Activated T-helper 2 cell treated with anti-CD3 and anti-CD28 coated beads, Interferon-gamma antibody, Interleukin-2, Interleukin-4, amounts not matched to agents 10 μg/mL and 5 μg/mL and 100 μg/mL, durations not matched to agents 14 hours and 24 hours and 36 hours (primary cell): Measurements from ENCODE around the gene PCBP3. TPM values are rescaled to one million over a fixed set of nuclear protein-coding genes. Genes with fewer than 3 reads are reported as not detected.
"Not testable (repeated sequence)": the region's sequence is repeated elsewhere in the genome, so short reads cannot be mapped to it uniquely, and the experiment has no call there.

Experiments
- DNase-seq: peaks from one replicate; pipeline ENCODE4 v3.0.0; 2021; ENCODE audit warnings: low spot score
- H3K27ac Mint-ChIP-seq: one replicate; pipeline ENCODE4 v1.8.0; 2021; ENCODE audit warnings: mixed read lengths
- H3K27me3 Mint-ChIP-seq: one replicate; pipeline ENCODE4 v1.8.0; 2021; ENCODE audit warnings: low read depth, mixed read lengths
- H3K36me3 Mint-ChIP-seq: one replicate; pipeline ENCODE4 v1.8.0; 2021; ENCODE audit warnings: low read depth, mixed read lengths
- H3K4me1 Mint-ChIP-seq: one replicate; pipeline ENCODE4 v1.8.0; 2021; ENCODE audit warnings: low read depth, mixed read lengths
- H3K4me3 Mint-ChIP-seq: one replicate; pipeline ENCODE4 v1.8.0; 2021; ENCODE audit warnings: low read depth, mild to moderate bottlenecking, moderate library complexity, mixed read lengths
- H3K9me3 Mint-ChIP-seq: one replicate; pipeline ENCODE4 v1.8.0; 2021; ENCODE audit warnings: mixed read lengths
- intact Hi-C: fragments of 100-400 bp; cut with micrococcal nuclease; formaldehyde crosslinking; loops from one replicate; pipeline ENCODE4 v1.15.1; 2023
- total RNA-seq: library from RNA; stranded (reverse); gene quantifications from 2 replicates; pipeline ENCODE4 v1.2.3, GENCODE V29; 2022

The PCBP3 gene
- total RNA-seq, 1 donor from 2014 or later = 6.9 TPM

- Mint-ChIP-seq H3K36me3 (no peaks in the 10 kb centered on the region), H3K4me1 (peaks cover 10% of the 10 kb centered on the region), H3K27me3 (peaks cover 30% of the 10 kb centered on the region), H3K27ac (no peak overlapping the region), H3K9me3 (no peaks in the 10 kb centered on the region), H3K4me3 (no peak overlapping the region)
- intact Hi-C loops = loop anchor here (10.0 kb wide), 1 partner anchor 350 kb away; the partner anchor contains the start of genes C21orf58 and PCNT
- DNase-seq = no peak
These were observed 331.6 kb downstream of the PCBP3 start for GRCh38 chr21:45975020-45975666.

DNA sequence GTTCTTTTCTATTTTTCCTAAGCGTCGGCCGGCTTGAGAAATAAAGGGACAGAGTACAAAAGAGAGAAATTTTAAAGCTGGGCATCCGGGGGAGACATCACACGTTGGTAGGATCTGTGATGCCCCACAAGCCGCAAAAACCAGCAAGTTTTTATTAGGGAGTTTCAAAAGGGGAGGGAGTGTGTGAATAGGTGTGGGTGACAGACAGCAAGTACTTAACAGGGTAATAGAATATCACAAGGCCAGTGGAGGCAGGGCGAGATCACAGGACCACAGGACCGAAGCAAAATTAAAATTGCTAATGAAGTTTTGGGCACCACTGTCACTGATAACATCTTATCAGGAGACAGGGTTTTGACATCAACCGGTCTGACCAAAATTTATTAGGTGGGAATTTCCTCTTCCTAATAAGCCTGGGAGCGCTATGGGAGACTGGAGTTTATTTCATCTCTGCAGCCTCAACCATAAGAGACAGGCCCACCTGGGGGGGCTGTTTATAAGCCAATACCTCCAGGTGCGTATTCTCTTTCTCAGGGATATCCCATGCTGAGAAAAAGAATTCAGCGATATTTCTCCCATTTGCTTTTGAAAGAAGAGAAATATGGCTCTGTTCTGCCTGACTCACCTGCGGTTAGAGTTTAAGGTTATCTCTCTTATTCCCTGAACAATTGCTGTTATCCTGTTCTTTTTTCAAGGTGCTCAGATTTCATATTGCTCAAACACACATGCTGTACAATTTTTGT, 332.3 kb downstream of the PCBP3 start:
- not testable (repeated sequence) for H3K4me3 Mint-ChIP-seq, H3K4me1 Mint-ChIP-seq, H3K36me3 Mint-ChIP-seq, DNase-seq, H3K27ac Mint-ChIP-seq, H3K9me3 Mint-ChIP-seq
- peaks cover 30% of the 10 kb centered on the region for H3K27me3 Mint-ChIP-seq
- intact Hi-C loops = loop anchor here (10.0 kb wide), 1 partner anchor 349 kb away; the partner anchor contains the start of genes C21orf58 and PCNT

- intact Hi-C loops = loop anchor here (10.0 kb wide), 1 partner anchor 348 kb away; the partner anchor contains the start of genes C21orf58 and PCNT
- H3K9me3 Mint-ChIP-seq = no peaks in the 10 kb centered on the region
- no peak for DNase-seq
- H3K4me1 Mint-ChIP-seq = peaks cover 10% of the 10 kb centered on the region
- H3K4me3 Mint-ChIP-seq = no peak overlapping the region
- peaks cover 28% of the 10 kb centered on the region for H3K27me3 Mint-ChIP-seq
- H3K27ac Mint-ChIP-seq = no peak overlapping the region
- no peaks in the 10 kb centered on the region for H3K36me3 Mint-ChIP-seq
These were observed 333.3 kb downstream of the PCBP3 start for GRCh38 chr21:45976701-45977311.

- no peak for DNase-seq
- Mint-ChIP-seq H3K36me3 (no peaks in the 10 kb centered on the region), H3K27ac (no peak overlapping the region), H3K9me3 (no peaks in the 10 kb centered on the region), H3K4me1 (peaks cover 10% of the 10 kb centered on the region), H3K27me3 (peaks cover 29% of the 10 kb centered on the region), H3K4me3 (no peak overlapping the region)
- intact Hi-C loops = loop anchor here (10.0 kb wide), 1 partner anchor 347 kb away; the partner anchor contains the start of genes C21orf58 and PCNT
These were observed 333.9 kb downstream of the PCBP3 start for GRCh38 chr21:45977396-45977795.

GRCh38 chr21:45979141-45979631, 335.7 kb downstream of the PCBP3 start:
- H3K27ac Mint-ChIP-seq = no peak overlapping the region
- H3K27me3 Mint-ChIP-seq = peaks cover 29% of the 10 kb centered on the region
- no peaks in the 10 kb centered on the region for H3K9me3 Mint-ChIP-seq
- peaks cover 8% of the 10 kb centered on the region for H3K4me1 Mint-ChIP-seq
- intact Hi-C loops = loop anchor here (10.0 kb wide), 1 partner anchor 346 kb away; the partner anchor contains the start of genes C21orf58 and PCNT
- H3K4me3 Mint-ChIP-seq = no peak overlapping the region
- no peak for DNase-seq
- no peaks in the 10 kb centered on the region for H3K36me3 Mint-ChIP-seq

DNA sequence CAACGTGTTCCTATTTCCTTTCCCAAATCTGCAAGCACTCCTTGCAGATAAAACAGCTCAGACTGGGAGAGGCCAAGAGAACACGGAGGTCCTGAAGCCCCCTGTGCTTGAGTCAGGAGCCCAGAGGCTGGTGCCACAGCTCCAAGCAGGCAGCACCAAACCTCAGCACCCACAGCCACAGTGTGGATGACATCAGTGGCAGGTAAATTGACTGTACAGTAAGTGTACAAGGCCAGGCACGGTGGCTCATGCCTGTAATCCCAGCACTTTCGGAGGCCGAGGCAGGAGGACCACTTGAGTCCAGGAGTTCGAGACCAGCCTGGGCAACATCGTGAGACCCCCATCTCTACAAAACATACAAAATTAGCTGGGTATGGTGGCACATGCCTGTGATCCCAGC, 336.1 kb downstream of the PCBP3 start:
- H3K36me3 Mint-ChIP-seq = no peaks in the 10 kb centered on the region
- H3K27me3 Mint-ChIP-seq = peaks cover 29% of the 10 kb centered on the region
- H3K4me1 Mint-ChIP-seq = peaks cover 8% of the 10 kb centered on the region
- no peak overlapping the region for H3K27ac Mint-ChIP-seq
- no peak overlapping the region for H3K4me3 Mint-ChIP-seq
- H3K9me3 Mint-ChIP-seq = no peaks in the 10 kb centered on the region
- DNase-seq = no peak
- intact Hi-C loops = loop anchor here (10.0 kb wide), 1 partner anchor 345 kb away; the partner anchor contains the start of genes C21orf58 and PCNT

- Mint-ChIP-seq H3K4me1 (peaks cover 8% of the 10 kb centered on the region), H3K27ac (no peak overlapping the region), H3K36me3 (no peaks in the 10 kb centered on the region), H3K4me3 (no peak overlapping the region), H3K27me3 (peaks cover 29% of the 10 kb centered on the region), H3K9me3 (no peaks in the 10 kb centered on the region)
- intact Hi-C loops = no loop called here
- DNase-seq = no peak
These were observed 336.7 kb downstream of the PCBP3 start for GRCh38 chr21:45980271-45980670.

DNA sequence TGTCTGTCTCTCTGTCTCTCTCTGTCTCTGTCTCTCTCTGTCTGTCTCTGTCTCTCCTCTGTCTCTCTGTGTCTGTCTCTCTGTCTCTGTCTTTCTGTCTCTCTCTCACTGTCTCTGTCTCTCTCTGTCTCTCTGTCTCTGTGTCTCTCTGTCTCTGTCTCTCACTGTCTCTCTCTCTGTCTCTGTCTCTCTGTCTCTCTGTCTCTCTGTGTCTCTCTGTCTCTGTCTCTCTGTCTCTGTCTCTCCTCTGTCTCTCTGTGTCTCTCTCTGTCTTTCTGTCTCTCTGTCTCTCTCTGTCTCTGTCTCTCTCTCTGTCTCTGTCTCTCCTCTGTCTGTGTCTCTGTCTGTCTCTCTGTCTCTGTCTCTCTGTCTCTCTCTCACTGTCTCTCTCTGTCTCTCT, 337.2 kb downstream of the PCBP3 start:
- Mint-ChIP-seq H3K27ac (no peak overlapping the region), H3K4me1 (peaks cover 4% of the 10 kb centered on the region), H3K36me3 (no peaks in the 10 kb centered on the region), H3K27me3 (peaks cover 25% of the 10 kb centered on the region), H3K9me3 (no peaks in the 10 kb centered on the region), H3K4me3 (no peak overlapping the region)
- intact Hi-C loops = no loop called here
- no peak for DNase-seq

GRCh38 chr21:45981151-45982091, 337.9 kb downstream of the PCBP3 start, which contains the start of gene COL6A1:
COL6A1 (plus strand) TSS chr21:45981770; CDS start chr21:45981851, 81 bp downstream.
- peaks cover 20% of the 10 kb centered on the region for H3K27me3 Mint-ChIP-seq
- H3K4me1 Mint-ChIP-seq = peaks cover 3% of the 10 kb centered on the region
- intact Hi-C loops = no loop called here
- no peaks in the 10 kb centered on the region for H3K36me3 Mint-ChIP-seq
- no peak within 1 kb of the TSS for H3K4me3 Mint-ChIP-seq
- peak; percentile 46 for DNase-seq
- no peaks in the 10 kb centered on the region for H3K9me3 Mint-ChIP-seq
- H3K27ac Mint-ChIP-seq = no peak within 1 kb of the TSS

GRCh38 chr21:45982092-45982757, 338.7 kb downstream of the PCBP3 start:
- intact Hi-C loops = no loop called here
- no peak overlapping the region for H3K4me3 Mint-ChIP-seq

GRCh38 chr21:45982758-45983648, 339.5 kb downstream of the PCBP3 start:
- no peak for DNase-seq
- peaks cover 20% of the 10 kb centered on the region for H3K27me3 Mint-ChIP-seq
- H3K27ac Mint-ChIP-seq = no peak overlapping the region
- peaks cover 3% of the 10 kb centered on the region for H3K4me1 Mint-ChIP-seq
- no peaks in the 10 kb centered on the region for H3K36me3 Mint-ChIP-seq
- intact Hi-C loops = no loop called here
- no peaks in the 10 kb centered on the region for H3K9me3 Mint-ChIP-seq
- H3K4me3 Mint-ChIP-seq = no peak overlapping the region

More at GRCh38 chr21:45982092-45982757, 338.7 kb downstream of the PCBP3 start:
- Mint-ChIP-seq H3K4me1 (peaks cover 3% of the 10 kb centered on the region), H3K27ac (no peak overlapping the region), H3K9me3 (no peaks in the 10 kb centered on the region), H3K27me3 (peaks cover 20% of the 10 kb centered on the region), H3K36me3 (no peaks in the 10 kb centered on the region)
- DNase-seq = no peak
